HG02678 (cell line): ENCODE data around the gene RGS14.
"Not testable (repeated sequence)": the region's sequence is repeated elsewhere in the genome, so short reads cannot be mapped to it uniquely, and the experiment has no call there.

ENCODE experiments used
- ATAC-seq: cut with Tn5 transposase; IDR thresholded peaks from one replicate; pipeline ENCODE4 v1.9.1; 2021; ENCODE audit warnings: mild to moderate bottlenecking, moderate library complexity; ENCODE audit not compliant: unreplicated experiment

Gene RGS14

GRCh38 chr5:177363565-177363964 is 5.8 kb downstream of the RGS14 start:
- no peak for ATAC-seq

- ATAC-seq = peak; percentile 43
These were observed 6.6 kb downstream of the RGS14 start for GRCh38 chr5:177364159-177364962.

- ATAC-seq = no peak
These were observed 8.3 kb downstream of the RGS14 start for GRCh38 chr5:177365845-177366527.

- ATAC-seq = no peak
These were observed 9.0 kb downstream of the RGS14 start for GRCh38 chr5:177366528-177367322.

GRCh38 chr5:177367323-177367848 is 9.7 kb downstream of the RGS14 start:
- no peak for ATAC-seq

GRCh38 chr5:177367981-177368868 is 10.5 kb downstream of the RGS14 start:
- no peak for ATAC-seq

GRCh38 chr5:177368869-177369644 is 11.3 kb downstream of the RGS14 start:
- no peak for ATAC-seq

- ATAC-seq = no peak
These were observed 12.1 kb downstream of the RGS14 start for GRCh38 chr5:177369645-177370440.

DNA sequence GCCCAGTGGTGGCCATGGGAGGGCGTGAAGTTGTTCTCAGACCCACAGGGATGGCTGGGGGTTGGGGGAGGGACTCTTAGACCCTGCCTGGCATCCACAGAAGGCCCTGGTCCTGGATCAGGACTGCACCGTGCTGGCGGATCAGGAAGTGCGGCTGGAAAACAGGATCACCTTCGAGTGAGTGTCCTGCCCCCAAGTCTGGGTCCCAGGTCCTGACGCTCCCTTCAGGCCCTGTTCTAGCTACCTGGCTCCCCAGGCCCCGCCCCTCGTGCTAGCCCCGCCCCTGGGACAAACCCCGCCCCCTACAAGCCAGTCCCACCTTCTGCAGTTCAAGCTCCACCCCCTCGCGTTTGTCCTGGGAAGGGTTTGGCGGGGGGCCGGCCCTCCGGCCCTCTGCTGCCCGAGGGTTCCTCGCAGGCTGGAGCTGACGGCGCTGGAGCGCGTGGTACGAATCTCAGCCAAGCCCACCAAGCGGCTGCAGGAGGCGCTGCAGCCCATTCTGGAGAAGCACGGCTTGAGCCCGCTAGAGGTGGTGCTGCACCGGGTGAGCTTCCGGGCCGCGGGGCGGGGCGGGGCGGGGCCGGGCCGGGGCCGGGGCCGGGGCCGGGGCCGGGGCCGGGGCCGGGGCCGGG is 12.9 kb downstream of the RGS14 start:
- no peak for ATAC-seq

- no peak for ATAC-seq
These were observed 13.7 kb downstream of the RGS14 start for GRCh38 chr5:177371120-177372033.

GRCh38 chr5:177372034-177372896 is 14.5 kb downstream of the RGS14 start:
- ATAC-seq = no peak

DNA sequence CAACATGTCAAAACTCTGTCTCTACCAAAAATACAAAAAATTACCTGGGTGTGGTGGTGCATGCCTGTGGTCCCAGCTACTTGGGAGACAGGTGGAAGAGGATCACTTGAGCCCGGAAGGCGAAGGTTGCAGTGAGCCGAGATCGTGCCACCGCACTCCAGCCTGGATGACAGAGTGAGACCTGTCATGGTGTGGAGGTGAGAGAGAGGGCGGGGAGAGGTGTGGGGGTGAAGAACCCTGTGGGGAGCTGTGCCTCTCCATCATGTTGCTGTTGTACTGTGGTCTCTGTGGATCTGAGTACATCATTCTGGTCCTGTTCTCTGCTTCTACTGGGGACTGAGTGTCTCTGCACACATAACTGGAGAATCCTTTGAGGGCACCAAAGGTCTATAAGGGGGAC is 15.2 kb downstream of the RGS14 start:
- ATAC-seq = no peak

DNA sequence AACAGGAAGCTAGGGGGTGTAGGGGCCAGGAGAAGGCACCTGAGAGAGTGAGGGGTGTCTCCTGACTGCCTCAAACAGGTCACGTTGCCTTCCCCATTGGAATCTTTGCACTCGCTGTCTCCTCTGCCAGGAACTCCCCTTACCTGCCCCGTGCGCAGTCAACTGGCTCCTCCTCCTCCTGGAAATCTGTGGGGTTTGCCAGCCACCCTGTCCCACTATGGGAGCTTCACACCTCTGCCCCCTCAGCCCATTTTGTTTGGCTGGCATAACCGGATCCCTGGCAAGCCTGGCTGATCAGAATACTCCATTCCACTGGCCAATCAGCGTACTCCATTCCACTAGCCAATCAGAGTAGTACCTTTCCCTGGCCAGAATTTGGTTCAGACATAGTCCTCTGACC is 16.1 kb downstream of the RGS14 start:
- no peak for ATAC-seq

DNA sequence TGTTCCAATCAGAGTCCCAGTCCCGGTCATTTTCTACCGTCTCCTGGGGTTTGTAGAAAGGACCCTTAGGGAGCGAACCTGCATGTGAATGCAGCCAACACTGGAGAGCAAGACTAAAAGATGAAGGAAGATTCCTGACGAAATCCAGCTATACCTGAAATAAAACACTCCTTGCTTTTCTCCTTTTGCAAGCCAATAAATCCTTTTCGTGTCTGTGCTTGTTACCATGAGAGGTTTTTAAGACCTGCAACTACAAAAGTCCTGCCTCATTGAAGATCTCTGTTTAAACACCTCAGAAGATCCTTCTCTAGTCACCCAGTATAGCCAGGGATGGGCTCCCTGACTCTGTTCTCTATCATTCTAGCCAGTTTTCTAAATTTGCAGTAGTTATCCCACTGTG is 16.5 kb downstream of the RGS14 start:
- ATAC-seq = no peak

DNA sequence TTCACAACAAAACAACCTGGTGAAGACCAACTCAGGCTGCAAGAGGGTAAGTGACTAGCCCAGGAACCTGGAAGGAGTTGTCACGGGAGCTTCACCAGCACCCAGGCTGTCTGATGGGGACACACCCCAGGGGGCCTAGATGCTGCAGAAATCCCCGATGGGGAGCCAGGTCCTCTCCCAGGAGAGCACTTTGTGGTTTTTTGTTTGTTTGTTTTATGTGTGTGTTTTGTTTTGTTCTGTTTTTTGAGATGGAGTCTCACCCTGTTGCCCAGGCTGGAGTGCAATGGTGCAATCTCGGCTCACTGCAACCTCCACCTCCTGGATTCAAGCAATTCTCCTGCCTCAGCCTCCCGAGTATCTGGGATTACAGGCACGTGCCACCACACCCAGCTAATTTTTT is 17.8 kb downstream of the RGS14 start:
- not testable (repeated sequence) for ATAC-seq

- no peak for ATAC-seq
These were observed 18.4 kb downstream of the RGS14 start for GRCh38 chr5:177376107-177376506.
